ENCODE results near the gene NMNAT2. TPM values are rescaled to one million over a fixed set of nuclear protein-coding genes. Genes with fewer than 3 reads are reported as not detected.
A peak's percentile ranks its signal among the peaks of the same experiment; 100 is the strongest.

Gene NMNAT2
- total and polyA plus RNA-seq, 12 donors = 0.35 to 6.1 (median 2.9) TPM

GRCh38 chr1:183304440-183305107 lies 113.6 kb downstream of the NMNAT2 start:
- intact Hi-C loops (cut with DNase I) = no loop called here

GRCh38 chr1:183303901-183304300 lies 114.3 kb downstream of the NMNAT2 start:
- Histone ChIP-seq H3K4me1 (replicated peaks in 1 of 2) (no peaks in the 10 kb centered on the region), H3K4me3 (no peak overlapping the region), H3K36me3 (replicated peaks in 1 of 2) (no peaks in the 10 kb centered on the region), H3K27me3 (peaks cover 5% of the 10 kb centered on the region), H3K27ac (no peak overlapping the region), H3K9me3 (replicated peaks in 1 of 3) (no peaks in the 10 kb centered on the region)
- intact Hi-C loops (cut with DNase I) = no loop called here
- 93 to 95% (median 93%) methylated on average over 3 of the region's 3 CpGs for WGBS, 4 donors
- DNase-seq = no peak
- TF ChIP-seq CTCF (IDR thresholded peaks at IDR 0.05) = no peak
- no peak for TF ChIP-seq POLR2A (IDR thresholded peaks at IDR 0.05)

More at GRCh38 chr1:183304440-183305107, 113.6 kb downstream of the NMNAT2 start:
- Histone ChIP-seq H3K27me3 (peaks cover 5% of the 10 kb centered on the region), H3K4me3 (no peak overlapping the region), H3K36me3 (replicated peaks in 1 of 2) (no peaks in the 10 kb centered on the region), H3K27ac (no peak overlapping the region), H3K4me1 (replicated peaks in 1 of 2) (no peaks in the 10 kb centered on the region), H3K9me3 (replicated peaks in 1 of 3) (no peaks in the 10 kb centered on the region)
- WGBS, 4 donors = 82 to 88% (median 84%) methylated on average over 7 of the region's 7 CpGs
- no peak for DNase-seq
- TF ChIP-seq CTCF (IDR thresholded peaks at IDR 0.05) (no peak), POLR2A (IDR thresholded peaks at IDR 0.05) (no peak)

- H3K36me3 ChIP-seq (replicated peaks in 1 of 2) = no peaks in the 10 kb centered on the region
- intact Hi-C loops (cut with DNase I) = no loop called here
- H3K4me3 ChIP-seq = no peak overlapping the region
- peaks cover 5% of the 10 kb centered on the region for H3K27me3 ChIP-seq
- TF ChIP-seq CTCF (IDR thresholded peaks at IDR 0.05) (no peak), POLR2A (IDR thresholded peaks at IDR 0.05) (no peak)
- no peaks in the 10 kb centered on the region for H3K9me3 ChIP-seq (replicated peaks in 1 of 3)
- H3K27ac ChIP-seq = no peak overlapping the region
- H3K4me1 ChIP-seq (replicated peaks in 1 of 2) = no peaks in the 10 kb centered on the region
- 60 to 80% (median 65%) methylated on average over 4 of the region's 4 CpGs for WGBS, 4 donors
- DNase-seq = no peak
Observed at GRCh38 chr1:183303323-183303645, 114.9 kb downstream of the NMNAT2 start.

GRCh38 chr1:183302452-183303322 lies 115.5 kb downstream of the NMNAT2 start:
- no peaks in the 10 kb centered on the region for H3K4me1 ChIP-seq (replicated peaks in 1 of 2)

More at GRCh38 chr1:183302452-183303322, 115.5 kb downstream of the NMNAT2 start:
- Histone ChIP-seq H3K36me3 (replicated peaks in 1 of 2) (no peaks in the 10 kb centered on the region), H3K27me3 (no peaks in the 10 kb centered on the region), H3K4me3 (no peak overlapping the region), H3K9me3 (replicated peaks in 1 of 3) (no peaks in the 10 kb centered on the region), H3K27ac (peak overlapping the region in 1 of 5 donors; percentile 17)
- DNase-seq = no peak
- 82 to 90% (median 85%) methylated on average over 5 of the region's 5 CpGs for WGBS, 4 donors
- no peak for TF ChIP-seq CTCF (IDR thresholded peaks at IDR 0.05)
- no peak for TF ChIP-seq POLR2A (IDR thresholded peaks at IDR 0.05)
- intact Hi-C loops (cut with DNase I) = no loop called here

Data from adrenal gland (tissue), 12 donors.